IMR-90 (cell line): ENCODE results near the gene GPATCH2L. TPM values are rescaled to one million over a fixed set of nuclear protein-coding genes. Genes with fewer than 3 reads are reported as not detected.

Source experiments
- ATAC-seq: fragments of 200-7000 bp; cut with Tn5 transposase; 2 replicates; pipeline ENCODE4 v1.9.1; 2020; ENCODE audit warnings: low read depth, mild to moderate bottlenecking, moderate library complexity
- BruUV-seq: library from RNA; stranded (reverse); fragments of 400-500 nt; replicated peaks from 2 replicates; lab custom pipeline; 2021; lab: Mats Ljungman, UMichigan
- CTCF ChIA-PET: fragments of 300-600 bp; formaldehyde crosslinking; extraction: SDS; loops from one replicate; lab custom pipeline; 2021; ENCODE audit warnings: antibody characterized with exemption; lab: Yijun Ruan, JAX
- POLR2A ChIA-PET: fragments of 300-600 bp; sonication (Branson Sonifier 250); formaldehyde crosslinking; loops from one replicate; lab custom pipeline; 2022; ENCODE audit warnings: antibody characterized with exemption; ENCODE audit not compliant: unreplicated experiment; lab: Charles Lee
- DNase-seq: peaks from one replicate; pipeline ENCODE4 v3.0.0; 2013
- H2AFZ ChIP-seq: replicated peaks from 2 replicates; pipeline ENCODE3; 2013; ENCODE audit warnings: low read length, mild to moderate bottlenecking; ENCODE audit not compliant: poor library complexity
- H2AK5ac ChIP-seq: 2 replicates; pipeline ENCODE4 v1.6.1; 2013; ENCODE audit warnings: low read depth, low read length, inconsistent platforms
- H2AK9ac ChIP-seq: replicated peaks from 2 replicates; pipeline ENCODE3; 2013; ENCODE audit warnings: mild to moderate bottlenecking, low read depth, low read length, moderate library complexity; ENCODE audit not compliant: poor library complexity
- H2BK120ac ChIP-seq: 2 replicates; pipeline ENCODE4 v1.6.1; 2013; ENCODE audit warnings: low read depth, low read length, inconsistent platforms
- H2BK15ac ChIP-seq: 3 replicates; pipeline ENCODE4 v1.6.1; 2013; ENCODE audit warnings: low read depth, low read length, inconsistent platforms
- H2BK20ac ChIP-seq: 2 replicates; pipeline ENCODE4 v1.6.1; 2013; ENCODE audit warnings: low read depth, mild to moderate bottlenecking, inconsistent platforms, low read length, moderate library complexity
- H2BK5ac ChIP-seq: 2 replicates; pipeline ENCODE4 v1.6.1; 2013; ENCODE audit warnings: mild to moderate bottlenecking, low read depth, low read length, inconsistent platforms; ENCODE audit not compliant: poor library complexity, severe bottlenecking
- H3K14ac ChIP-seq: replicated peaks from 2 replicates; pipeline ENCODE4 v1.6.1; 2013; ENCODE audit warnings: low read depth, low read length, inconsistent platforms
- H3K18ac ChIP-seq: 2 replicates; pipeline ENCODE4 v1.6.1; 2013; ENCODE audit warnings: low read depth, low read length, control low read depth
- H3K23ac ChIP-seq: 2 replicates; pipeline ENCODE4 v1.6.1; 2013; ENCODE audit warnings: low read depth, low read length, inconsistent platforms
- H3K27ac ChIP-seq: 2 replicates; pipeline ENCODE4 v1.5.1; 2013; ENCODE audit warnings: mild to moderate bottlenecking, control low read depth, low read length; ENCODE audit not compliant: insufficient read depth
- H3K27me3 ChIP-seq: 2 replicates; pipeline ENCODE4 v1.6.1; 2013; ENCODE audit warnings: low read length; ENCODE audit not compliant: control insufficient read depth, insufficient read depth
- H3K36me3 ChIP-seq: 2 replicates; pipeline ENCODE4 v1.6.1; 2013; ENCODE audit warnings: low read length, mixed read lengths; ENCODE audit not compliant: control insufficient read depth, insufficient read depth
- H3K4ac ChIP-seq: 2 replicates; pipeline ENCODE4 v1.6.1; 2013; ENCODE audit warnings: low read depth, low read length, inconsistent platforms
- H3K4me1 ChIP-seq: 2 replicates; pipeline ENCODE4 v1.6.1; 2013; ENCODE audit warnings: low read length, mixed read lengths; ENCODE audit not compliant: control insufficient read depth, insufficient read depth
- H3K4me2 ChIP-seq: 2 replicates; pipeline ENCODE4 v1.6.1; 2013; ENCODE audit warnings: low read depth, mild to moderate bottlenecking, control low read depth, low read length, moderate library complexity
- H3K4me3 ChIP-seq: 2 replicates; pipeline ENCODE4 v1.5.1; 2013; ENCODE audit warnings: low read depth, mild to moderate bottlenecking, control low read depth, low read length, moderate library complexity; ENCODE audit not compliant: insufficient read depth
- H3K56ac ChIP-seq: 2 replicates; pipeline ENCODE4 v1.6.1; 2013; ENCODE audit warnings: low read length, inconsistent platforms; ENCODE audit not compliant: insufficient read depth; ENCODE audit errors: extremely low read depth
- H3K79me1 ChIP-seq, 2 experiments: 2 replicates each; pipeline ENCODE4 v1.6.1; 2013; ENCODE audit warnings: low read length in 2 of 2, inconsistent platforms in 1 of 2, low read depth in 1 of 2
- H3K9ac ChIP-seq: 2 replicates; pipeline ENCODE4 v1.6.1; 2013; ENCODE audit warnings: low read depth, low read length, control low read depth
- H3K9me1 ChIP-seq: 2 replicates; pipeline ENCODE4 v1.6.1; 2013; ENCODE audit warnings: low read length, inconsistent platforms; ENCODE audit not compliant: insufficient read depth
- H3K9me3 ChIP-seq: 2 replicates; pipeline ENCODE4 v1.6.1; 2013; ENCODE audit warnings: low read length; ENCODE audit not compliant: control insufficient read depth, insufficient read depth
- H4K20me1 ChIP-seq: 2 replicates; pipeline ENCODE4 v1.6.1; 2013; ENCODE audit warnings: low read length, inconsistent platforms; ENCODE audit not compliant: insufficient read depth
- H4K5ac ChIP-seq: 2 replicates; pipeline ENCODE4 v1.6.1; 2013; ENCODE audit warnings: mild to moderate bottlenecking, low read depth, low read length, control low read depth
- H4K8ac ChIP-seq, 2 experiments: 2 replicates each; pipeline ENCODE4 v1.6.1; 2013; ENCODE audit warnings: low read depth in 2 of 2, low read length in 2 of 2, control low read depth in 1 of 2, inconsistent platforms in 1 of 2
- H4K91ac ChIP-seq: 2 replicates; pipeline ENCODE4 v1.6.1; 2013; ENCODE audit warnings: low read depth, low read length, inconsistent platforms; ENCODE audit not compliant: insufficient read depth
- CEBPB ChIP-seq: IDR thresholded peaks from 2 replicates; pipeline ENCODE4 v1.6.1; 2012; ENCODE audit warnings: low read depth, low read length, improper control_type of control experiment
- FOS ChIP-seq: fragments of 150-350 bp; IDR thresholded peaks from 2 replicates; pipeline ENCODE4 v1.6.1; 2016; ENCODE audit warnings: low read depth, low read length
- MAFK ChIP-seq: IDR thresholded peaks from 2 replicates; pipeline ENCODE4 v1.6.1; 2012; ENCODE audit warnings: low read depth, low read length, improper control_type of control experiment
- MXI1 ChIP-seq: IDR thresholded peaks from 2 replicates; pipeline ENCODE4 v1.6.1; 2012; ENCODE audit warnings: low read depth, mild to moderate bottlenecking, low read length, moderate library complexity, borderline replicate concordance
- NFE2L2 ChIP-seq: fragments of 150-350 bp; IDR thresholded peaks from 2 replicates; pipeline ENCODE4 v1.6.1; 2016; ENCODE audit warnings: low read depth, mild to moderate bottlenecking, low read length
- RAD21 ChIP-seq: IDR thresholded peaks from 2 replicates; pipeline ENCODE4 v1.6.1; 2012; ENCODE audit warnings: low read length, improper control_type of control experiment
- USF2 ChIP-seq: fragments of 150-350 bp; IDR thresholded peaks from 2 replicates; pipeline ENCODE4 v1.6.1; 2017; ENCODE audit warnings: mild to moderate bottlenecking, antibody characterized with exemption, low read length, low read depth
- WGBS, 2 experiments: methylation state at CpG; one replicate each; pipeline versions ENCODE4 v1.1.5 to v1.1.7; 2013; ENCODE audit warnings: missing lambda C conversion rate in 2 of 2; ENCODE audit not compliant: insufficient read length in 1 of 2; ENCODE audit errors: extremely low coverage in 2 of 2; 5-methylcytosine and 5-hydroxymethylcytosine counted together
- dilution Hi-C: fragments of 300-500 bp; cut with HindIII; formaldehyde crosslinking; loops from one replicate; pipeline ENCODE4 v1.14.3; 2018; ENCODE audit warnings: low sequenced_read_pairs; ENCODE audit not compliant: unreplicated experiment
- in situ Hi-C: fragments of 300-500 bp; cut with MboI; formaldehyde crosslinking; loops from 3 replicates; pipeline ENCODE4 v1.14.3; 2019; ENCODE audit warnings: low sequenced_read_pairs, inconsistent platforms, mixed read lengths
- intact Hi-C: fragments of 100-400 bp; cut with micrococcal nuclease; formaldehyde crosslinking; loops from 2 replicates; pipeline ENCODE4 v1.10.0; 2022
- polyA plus RNA-seq, 3 experiments: library from polyadenylated mRNA; depleted of rRNA; stranded (reverse); fragments of >200 nt; gene quantifications; 2 replicates each; pipeline ENCODE4 v1.2.3, GENCODE V29; 2012; ENCODE audit warnings: low replicate concordance in 1 of 3
- total RNA-seq: library from RNA; depleted of rRNA; stranded (reverse); fragments of >200 nt; gene quantifications from 2 replicates; pipeline ENCODE4 v1.2.3, GENCODE V29; 2012

Gene GPATCH2L
- total and polyA plus RNA-seq, 2 of the 4 experiments (the other 2 are of a cell fraction), result 15.6 to 51.4 TPM

- H3K4me1 ChIP-seq, result no peaks in the 10 kb centered on the region
- no peak for ATAC-seq
- no CpG with 5 or more reads among the region's 30 CpGs for WGBS, 2 experiments
- no peaks in the 10 kb centered on the region for H3K79me1 ChIP-seq
- H3K23ac ChIP-seq, result no peak overlapping the region
- no peak overlapping the region for H2AFZ ChIP-seq
- no peak for DNase-seq
- no peak overlapping the region for H2AK5ac ChIP-seq
- POLR2A ChIA-PET, result no interaction called here
- no peak overlapping the region for H3K27ac ChIP-seq
- no peaks in the 10 kb centered on the region for H4K20me1 ChIP-seq
- no peak overlapping the region for H3K9ac ChIP-seq
- no peak overlapping the region for H2BK120ac ChIP-seq
- no peak overlapping the region for H2BK5ac ChIP-seq
- H4K91ac ChIP-seq, result no peak overlapping the region
- no peak overlapping the region for H3K4ac ChIP-seq
- in situ Hi-C loops, result no loop called here
- H4K8ac ChIP-seq, result no peak overlapping the region
- CTCF ChIA-PET, result no interaction called here
- intact Hi-C loops, result loop anchor here (5.0 kb wide), 1 partner anchor 1081 kb away; no protein-coding TSS in a partner anchor
- dilution Hi-C loops, result no loop called here
- H2BK15ac ChIP-seq, result no peak overlapping the region
- no peak overlapping the region for H3K14ac ChIP-seq
- BruUV-seq, result no TSS peak
- TF ChIP-seq MAFK (no peak), RAD21 (no peak), USF2 (no peak), CEBPB (no peak), FOS (no peak), MXI1 (no peak), NFE2L2 (no peak)
- H3K4me3 ChIP-seq, result no peak overlapping the region
- H3K18ac ChIP-seq, result no peak overlapping the region
- H3K9me3 ChIP-seq, result no peaks in the 10 kb centered on the region
- H4K5ac ChIP-seq, result no peak overlapping the region
- H2AK9ac ChIP-seq, result no peak overlapping the region
- no peak overlapping the region for H3K56ac ChIP-seq
- H3K36me3 ChIP-seq, result no peaks in the 10 kb centered on the region
- H3K9me1 ChIP-seq, result no peaks in the 10 kb centered on the region
- peaks cover 18% of the 10 kb centered on the region for H3K27me3 ChIP-seq
- no peak overlapping the region for H2BK20ac ChIP-seq
- H3K4me2 ChIP-seq, result no peak overlapping the region
These were observed 20.4 kb upstream of the GPATCH2L start for GRCh38 chr14:76131071-76131965.
